Neural progenitor cell (in vitro differentiated cells): ENCODE measurements around the gene TRIM40. TPM values are rescaled to one million over a fixed set of nuclear protein-coding genes. Genes with fewer than 3 reads are reported as not detected.

Source experiments
- DNase-seq: peaks from one replicate; pipeline ENCODE4 v3.0.0-alpha.2; 2016; ENCODE audit warnings: low spot score
- H2AFZ ChIP-seq: fragments of 200-600 bp; sonication (generic); replicated peaks from 2 replicates; pipeline ENCODE4 v1.6.1; 2016; ENCODE audit warnings: antibody characterized with exemption
- H3F3A ChIP-seq: fragments of 200-600 bp; sonication (generic); 2 replicates; pipeline ENCODE4 v1.6.1; 2016; ENCODE audit warnings: antibody characterized with exemption, low read depth
- H3K27ac ChIP-seq: fragments of 200-600 bp; sonication (generic); 2 replicates; pipeline ENCODE4 v1.5.1; 2016; ENCODE audit warnings: mild to moderate bottlenecking
- H3K27me3 ChIP-seq: fragments of 200-600 bp; sonication (generic); 2 replicates; pipeline ENCODE4 v1.6.1; 2016; ENCODE audit warnings: mild to moderate bottlenecking, moderate library complexity
- H3K36me3 ChIP-seq: fragments of 200-600 bp; sonication (generic); 2 replicates; pipeline ENCODE4 v1.5.1; 2016
- H3K4me1 ChIP-seq: fragments of 200-600 bp; sonication (generic); 2 replicates; pipeline ENCODE4 v1.6.1; 2016; ENCODE audit warnings: mixed run types
- H3K4me2 ChIP-seq: fragments of 200-600 bp; sonication (generic); 2 replicates; pipeline ENCODE4 v1.6.1; 2016
- H3K4me3 ChIP-seq: fragments of 200-600 bp; sonication (generic); 2 replicates; pipeline ENCODE4 v1.5.1; 2016
- H3K79me2 ChIP-seq: fragments of 200-600 bp; sonication (generic); 2 replicates; pipeline ENCODE4 v1.6.1; 2016; ENCODE audit warnings: low read depth
- H3K9ac ChIP-seq: fragments of 200-600 bp; sonication (generic); 2 replicates; pipeline ENCODE4 v1.6.1; 2016
- H3K9me3 ChIP-seq: fragments of 200-600 bp; sonication (generic); 2 replicates; pipeline ENCODE4 v1.5.1; 2016; ENCODE audit warnings: low read depth
- H4K20me1 ChIP-seq: fragments of 200-600 bp; sonication (generic); 2 replicates; pipeline ENCODE4 v1.6.1; 2016; ENCODE audit warnings: low read depth
- H3K27ac Mint-ChIP-seq: 3 replicates; pipeline ENCODE4 v1.8.0; 2021; ENCODE audit warnings: mixed read lengths
- H3K27me3 Mint-ChIP-seq: 2 replicates; pipeline ENCODE4 v1.8.0; 2022; ENCODE audit warnings: low read depth, mild to moderate bottlenecking, inconsistent platforms, moderate library complexity, mixed read lengths; ENCODE audit not compliant: insufficient read depth
- H3K36me3 Mint-ChIP-seq: 3 replicates; pipeline ENCODE4 v1.8.0; 2021; ENCODE audit warnings: mixed read lengths
- H3K4me1 Mint-ChIP-seq: 3 replicates; pipeline ENCODE4 v1.8.0; 2021; ENCODE audit warnings: mixed read lengths
- H3K4me3 Mint-ChIP-seq: 3 replicates; pipeline ENCODE4 v1.8.0; 2021; ENCODE audit warnings: mild to moderate bottlenecking, moderate library complexity, mixed read lengths
- H3K9me3 Mint-ChIP-seq: 3 replicates; pipeline ENCODE4 v1.8.0; 2020; ENCODE audit warnings: mixed read lengths
- EZH2 ChIP-seq: fragments of 200-600 bp; sonication (generic); IDR thresholded peaks from 2 replicates; pipeline ENCODE4 v1.6.1; 2017; ENCODE audit warnings: antibody characterized with exemption, mild to moderate bottlenecking, moderate library complexity
- EZH2phosphoT487 ChIP-seq: fragments of 200-600 bp; sonication (generic); IDR thresholded peaks from 2 replicates; pipeline ENCODE4 v1.6.1; 2017; ENCODE audit warnings: antibody characterized with exemption
- total RNA-seq: library from RNA; depleted of rRNA; stranded (reverse); fragments of >200 nt; gene quantifications from 2 replicates; pipeline ENCODE4 v1.2.3, GENCODE V29; 2015; ENCODE audit warnings: low replicate concordance
- TF ChIP-seq, protein P1 (sequence below): fragments of 200-600 bp; sonication (generic); IDR thresholded peaks from 2 replicates; pipeline ENCODE4 v1.5.1; 2017; ENCODE audit warnings: antibody characterized with exemption, mild to moderate bottlenecking

Gene TRIM40
- total RNA-seq, 1 donor from 2014 or later: not detected

DNA sequence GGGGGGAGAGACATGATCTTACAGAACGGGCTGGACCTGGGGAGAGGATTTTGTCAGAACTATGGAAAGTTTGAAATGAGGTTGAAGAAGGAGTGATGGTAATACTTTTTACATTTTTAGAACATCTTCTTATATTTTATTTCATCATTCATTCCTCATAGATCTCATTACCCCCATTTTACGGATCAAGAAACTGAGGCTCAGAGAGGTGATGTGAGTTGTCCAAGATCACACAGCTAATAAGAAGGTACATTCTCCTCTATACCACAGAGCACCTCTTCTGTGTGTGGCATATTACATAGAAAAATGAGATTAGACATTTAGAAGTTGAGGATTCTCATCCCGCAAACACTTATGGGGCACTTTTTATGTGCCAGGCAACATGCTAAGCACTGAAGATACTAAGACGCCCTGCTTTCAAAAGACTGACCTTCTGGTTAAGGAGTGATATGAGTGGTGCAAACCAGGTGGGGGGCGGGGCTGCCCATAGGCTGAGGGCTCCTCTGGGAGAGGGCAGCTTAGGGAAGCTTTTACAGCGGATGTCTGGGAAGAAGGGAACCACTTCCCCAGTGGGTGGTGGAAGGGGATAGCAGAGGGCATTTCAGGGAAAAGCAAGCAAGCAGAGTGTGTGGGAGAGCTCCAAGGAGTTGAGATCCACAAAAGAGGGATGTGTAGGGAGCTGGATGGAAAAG lies 42.9 kb upstream of the TRIM40 start:
- no peak overlapping the region for H3K9ac ChIP-seq
- Mint-ChIP-seq H3K27ac (no peak overlapping the region), H3K4me3 (no peak overlapping the region), H3K4me1 (no peaks in the 10 kb centered on the region), H3K9me3 (no peaks in the 10 kb centered on the region), H3K27me3 (peaks cover 41% of the 10 kb centered on the region), H3K36me3 (no peaks in the 10 kb centered on the region)
- H4K20me1 ChIP-seq: no peaks in the 10 kb centered on the region
- no peak for TF ChIP-seq EZH2phosphoT487
- TF ChIP-seq, protein P1, sequence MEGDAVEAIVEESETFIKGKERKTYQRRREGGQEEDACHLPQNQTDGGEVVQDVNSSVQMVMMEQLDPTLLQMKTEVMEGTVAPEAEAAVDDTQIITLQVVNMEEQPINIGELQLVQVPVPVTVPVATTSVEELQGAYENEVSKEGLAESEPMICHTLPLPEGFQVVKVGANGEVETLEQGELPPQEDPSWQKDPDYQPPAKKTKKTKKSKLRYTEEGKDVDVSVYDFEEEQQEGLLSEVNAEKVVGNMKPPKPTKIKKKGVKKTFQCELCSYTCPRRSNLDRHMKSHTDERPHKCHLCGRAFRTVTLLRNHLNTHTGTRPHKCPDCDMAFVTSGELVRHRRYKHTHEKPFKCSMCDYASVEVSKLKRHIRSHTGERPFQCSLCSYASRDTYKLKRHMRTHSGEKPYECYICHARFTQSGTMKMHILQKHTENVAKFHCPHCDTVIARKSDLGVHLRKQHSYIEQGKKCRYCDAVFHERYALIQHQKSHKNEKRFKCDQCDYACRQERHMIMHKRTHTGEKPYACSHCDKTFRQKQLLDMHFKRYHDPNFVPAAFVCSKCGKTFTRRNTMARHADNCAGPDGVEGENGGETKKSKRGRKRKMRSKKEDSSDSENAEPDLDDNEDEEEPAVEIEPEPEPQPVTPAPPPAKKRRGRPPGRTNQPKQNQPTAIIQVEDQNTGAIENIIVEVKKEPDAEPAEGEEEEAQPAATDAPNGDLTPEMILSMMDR: no peak
- TF ChIP-seq EZH2: no peak
- no peaks in the 10 kb centered on the region for H3K9me3 ChIP-seq
- H3F3A ChIP-seq: no peaks in the 10 kb centered on the region
- no peak overlapping the region for H2AFZ ChIP-seq
- H3K27me3 ChIP-seq: peaks cover 88% of the 10 kb centered on the region
- no peak overlapping the region for H3K27ac ChIP-seq
- no peak for DNase-seq
- H3K4me3 ChIP-seq: no peak overlapping the region
- H3K36me3 ChIP-seq: no peaks in the 10 kb centered on the region
- H3K79me2 ChIP-seq: no peaks in the 10 kb centered on the region
- no peak overlapping the region for H3K4me2 ChIP-seq
- no peaks in the 10 kb centered on the region for H3K4me1 ChIP-seq

DNA sequence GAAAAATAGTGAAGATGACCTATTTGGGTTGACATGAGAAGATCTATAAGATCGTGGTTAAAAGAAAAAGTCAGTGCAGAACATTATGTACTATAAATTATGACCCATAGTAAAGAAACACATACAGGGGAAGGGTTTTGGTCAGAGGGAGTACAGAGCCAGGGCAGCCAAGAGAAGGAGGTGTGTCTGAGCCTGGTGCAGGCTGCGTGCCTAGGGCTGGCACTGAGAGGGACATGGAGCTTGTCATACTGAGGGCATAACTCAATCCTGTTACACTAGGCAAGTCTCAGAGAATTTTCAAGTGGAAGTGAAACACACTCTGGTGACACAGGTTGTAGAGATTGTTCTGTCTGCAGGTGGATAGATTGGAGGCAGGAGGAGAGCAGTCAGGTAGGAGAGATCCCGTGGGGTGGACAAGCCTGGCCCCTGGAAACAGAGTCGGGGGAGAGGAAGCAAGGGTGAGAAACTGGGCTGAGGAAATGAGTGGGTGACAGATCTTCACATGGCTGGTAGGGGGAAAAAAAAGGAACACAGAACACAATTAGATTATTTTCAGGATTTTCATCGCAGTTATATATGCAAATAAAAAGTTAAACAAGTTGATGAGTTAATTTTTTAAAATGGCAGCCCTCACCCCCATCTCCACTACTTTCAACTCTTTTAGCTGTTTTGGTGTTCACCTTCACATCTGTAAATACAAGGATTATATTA lies 41.8 kb upstream of the TRIM40 start:
- Mint-ChIP-seq H3K4me1 (no peaks in the 10 kb centered on the region), H3K27me3 (peaks cover 48% of the 10 kb centered on the region), H3K27ac (no peak overlapping the region), H3K9me3 (no peaks in the 10 kb centered on the region), H3K36me3 (no peaks in the 10 kb centered on the region), H3K4me3 (no peak overlapping the region)
- no peaks in the 10 kb centered on the region for H3K36me3 ChIP-seq
- no peaks in the 10 kb centered on the region for H4K20me1 ChIP-seq
- DNase-seq: no peak
- no peak overlapping the region for H3K27ac ChIP-seq
- H3K27me3 ChIP-seq: peaks cover 92% of the 10 kb centered on the region
- H3K9ac ChIP-seq: no peak overlapping the region
- TF ChIP-seq EZH2 (no peak), EZH2phosphoT487 (no peak)
- TF ChIP-seq, protein P1: no peak
- H2AFZ ChIP-seq: no peak overlapping the region
- no peaks in the 10 kb centered on the region for H3K79me2 ChIP-seq
- H3K9me3 ChIP-seq: no peaks in the 10 kb centered on the region
- H3K4me2 ChIP-seq: no peak overlapping the region
- no peaks in the 10 kb centered on the region for H3F3A ChIP-seq
- H3K4me3 ChIP-seq: no peak overlapping the region
- no peaks in the 10 kb centered on the region for H3K4me1 ChIP-seq

DNA sequence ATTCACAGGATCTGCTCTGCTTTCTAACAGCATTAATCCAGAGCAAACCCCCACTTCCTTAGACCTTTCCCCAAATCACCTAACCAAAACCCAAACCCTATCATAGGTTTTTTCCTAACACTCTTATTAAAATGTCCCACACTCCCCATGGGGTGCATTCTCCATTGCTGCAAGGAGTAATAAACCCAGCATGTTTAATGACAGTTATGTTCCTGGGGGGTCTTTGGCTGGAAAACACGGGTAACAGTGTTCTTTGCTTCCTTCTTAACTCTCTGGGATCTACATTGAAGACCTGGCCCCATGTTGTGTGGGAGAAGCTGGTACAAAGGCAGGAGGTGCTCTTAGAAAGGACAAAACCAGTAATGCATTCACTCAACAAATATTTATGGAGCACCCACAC lies 39.1 kb upstream of the TRIM40 start:
- Histone ChIP-seq H3K9ac (no peak overlapping the region), H3K27ac (no peak overlapping the region), H4K20me1 (peaks cover 20% of the 10 kb centered on the region), H3K36me3 (no peaks in the 10 kb centered on the region), H3K9me3 (no peaks in the 10 kb centered on the region), H3K4me3 (no peak overlapping the region), H3K4me1 (peaks cover 6% of the 10 kb centered on the region), H2AFZ (no peak overlapping the region), H3K79me2 (no peaks in the 10 kb centered on the region), H3K27me3 (peaks cover 92% of the 10 kb centered on the region), H3K4me2 (no peak overlapping the region), H3F3A (peaks cover 5% of the 10 kb centered on the region)
- no peak overlapping the region for H3K4me3 Mint-ChIP-seq
- H3K36me3 Mint-ChIP-seq: no peaks in the 10 kb centered on the region
- no peak for DNase-seq
- no peak overlapping the region for H3K27ac Mint-ChIP-seq
- TF ChIP-seq EZH2 (no peak), EZH2phosphoT487 (no peak)
- TF ChIP-seq, protein P1: no peak
- H3K4me1 Mint-ChIP-seq: peaks cover 14% of the 10 kb centered on the region
- peaks cover 2% of the 10 kb centered on the region for H3K9me3 Mint-ChIP-seq
- peaks cover 65% of the 10 kb centered on the region for H3K27me3 Mint-ChIP-seq
